GM19099 (cell line): ENCODE data around the gene CRYBB3.

Source experiments
- POLR2A ChIP-seq: IDR thresholded peaks from 3 replicates; pipeline ENCODE4 v1.6.1; 2011; ENCODE audit warnings: low read depth; ENCODE audit not compliant: insufficient read length; ENCODE audit errors: extremely low read depth

The CRYBB3 gene

DNA sequence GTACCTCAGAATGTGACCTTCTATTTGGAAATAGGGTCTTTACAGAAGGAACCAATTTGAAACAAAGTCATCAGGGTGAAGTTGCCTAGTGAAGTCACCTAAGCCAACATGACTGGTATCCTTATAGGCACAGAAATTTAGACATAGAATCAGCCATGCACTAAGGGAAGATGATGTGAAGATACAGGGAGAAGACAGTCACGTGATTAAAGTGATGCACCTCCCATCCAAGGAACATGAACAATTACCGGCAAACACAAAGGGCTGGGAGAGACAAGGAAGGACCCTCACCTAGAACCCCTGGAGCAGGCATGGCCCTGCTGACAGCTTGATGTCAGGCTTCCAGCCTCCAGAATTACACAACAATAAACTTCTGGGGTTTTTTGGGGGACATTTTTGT is 16.6 kb downstream of the CRYBB3 start:
- no peak for TF ChIP-seq POLR2A

GRCh38 chr22:25219211-25219689 is 19.6 kb downstream of the CRYBB3 start, which contains the start of gene CRYBB2:
TSS of gene CRYBB2 (plus strand) at chr22:25219639. CDS start at chr22:25221430, 1,791 bp downstream.
- TF ChIP-seq POLR2A = no peak

- TF ChIP-seq POLR2A = no peak
Observed at GRCh38 chr22:25219948-25220442, 20.3 kb downstream of the CRYBB3 start.

DNA sequence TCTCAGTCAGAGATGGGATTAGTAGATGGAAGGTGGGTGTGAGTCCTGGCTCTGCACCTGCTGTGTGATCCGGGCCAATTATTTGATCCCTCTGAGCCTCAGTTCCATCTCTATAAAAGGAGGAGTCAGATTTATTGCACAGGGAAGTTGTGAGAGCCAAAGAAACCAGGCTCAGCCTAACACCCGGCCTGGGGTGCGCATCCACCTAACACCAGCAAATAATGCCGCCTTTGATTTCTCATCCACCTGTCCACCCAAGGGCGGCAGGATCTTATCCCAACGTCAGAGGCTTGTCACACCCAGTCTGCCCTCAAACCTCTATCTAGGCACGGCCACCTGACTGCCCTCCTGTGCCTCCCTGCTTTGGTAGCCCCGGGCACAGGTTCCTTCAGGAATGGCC is 22.1 kb downstream of the CRYBB3 start:
- no peak for TF ChIP-seq POLR2A

GRCh38 chr22:25223269-25223850 is 23.7 kb downstream of the CRYBB3 start:
- TF ChIP-seq POLR2A = no peak

DNA sequence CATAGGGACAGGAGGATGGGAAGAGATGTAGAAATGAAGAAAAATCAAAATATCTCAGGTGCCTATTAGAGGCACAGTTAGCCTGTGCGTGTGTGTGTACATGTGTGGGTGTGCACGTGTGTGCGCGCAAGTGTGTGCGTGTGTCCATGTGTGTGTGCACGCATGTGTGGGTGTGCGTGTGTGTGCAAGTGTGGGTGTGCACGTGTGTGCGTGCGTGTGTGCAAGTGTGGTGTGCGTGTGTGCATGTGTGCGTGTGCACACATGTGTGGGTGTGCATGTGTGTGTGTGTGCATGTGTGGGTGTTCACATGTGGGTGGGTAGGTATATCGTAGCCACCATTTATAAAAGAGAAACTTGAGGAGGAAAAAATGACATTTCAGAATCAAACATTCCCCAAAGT is 29.2 kb downstream of the CRYBB3 start:
- TF ChIP-seq POLR2A = no peak

DNA sequence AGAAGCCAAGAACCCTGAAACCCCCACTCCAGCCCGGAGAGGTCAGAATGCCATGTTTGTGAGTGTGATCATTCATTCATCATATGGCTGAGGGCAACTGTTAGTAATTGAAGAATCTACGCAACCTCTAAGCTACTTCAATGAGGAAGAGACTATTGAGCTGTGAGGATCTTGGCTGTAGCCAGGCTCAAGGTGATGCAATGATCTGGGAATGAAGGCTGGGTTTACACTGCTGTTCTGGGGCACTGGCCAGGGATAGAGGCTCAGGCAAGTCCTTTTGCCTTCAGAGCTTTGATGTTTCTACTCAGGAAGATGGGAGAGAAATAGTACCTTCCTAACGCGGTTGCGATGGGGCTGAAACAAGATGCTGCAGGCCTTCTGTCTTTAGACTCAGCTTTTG is 32.6 kb downstream of the CRYBB3 start:
- no peak for TF ChIP-seq POLR2A

DNA sequence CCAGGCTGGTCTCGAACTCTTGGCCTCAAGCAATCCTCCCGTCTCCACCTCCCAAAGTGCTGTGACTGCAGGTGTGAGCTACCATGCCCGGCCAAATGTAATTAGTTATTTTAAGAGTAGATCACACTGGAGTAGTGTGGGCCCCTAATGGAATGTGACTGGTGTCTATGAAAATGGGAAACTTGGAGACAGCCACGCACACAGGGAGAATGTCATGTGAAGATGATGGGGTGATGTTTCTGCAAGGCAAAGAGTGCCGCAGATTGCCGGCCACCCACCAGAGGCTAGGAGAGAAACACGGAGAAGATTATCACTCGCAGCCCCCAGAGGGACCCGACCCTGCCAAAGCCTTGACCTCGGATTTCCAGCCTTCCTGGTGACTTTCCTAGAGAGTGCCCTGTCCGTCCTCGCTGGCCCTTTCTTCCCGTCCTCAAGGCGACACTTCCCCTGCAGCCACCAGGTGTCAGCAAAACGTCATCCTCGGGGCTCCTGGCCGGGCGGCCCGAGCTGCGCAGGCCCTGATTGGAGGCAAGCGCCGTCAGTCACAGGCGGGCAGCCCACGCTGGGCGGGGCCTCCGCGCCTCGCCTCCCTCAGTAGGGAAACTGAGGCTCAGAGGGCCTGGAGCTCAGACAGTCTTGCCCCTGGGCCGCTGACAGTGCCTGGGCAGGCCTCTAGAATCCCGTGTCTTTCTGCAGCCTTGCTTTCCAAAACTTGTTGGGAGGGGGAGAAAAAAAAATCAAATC is 36.1 kb downstream of the CRYBB3 start:
- no peak for TF ChIP-seq POLR2A

DNA sequence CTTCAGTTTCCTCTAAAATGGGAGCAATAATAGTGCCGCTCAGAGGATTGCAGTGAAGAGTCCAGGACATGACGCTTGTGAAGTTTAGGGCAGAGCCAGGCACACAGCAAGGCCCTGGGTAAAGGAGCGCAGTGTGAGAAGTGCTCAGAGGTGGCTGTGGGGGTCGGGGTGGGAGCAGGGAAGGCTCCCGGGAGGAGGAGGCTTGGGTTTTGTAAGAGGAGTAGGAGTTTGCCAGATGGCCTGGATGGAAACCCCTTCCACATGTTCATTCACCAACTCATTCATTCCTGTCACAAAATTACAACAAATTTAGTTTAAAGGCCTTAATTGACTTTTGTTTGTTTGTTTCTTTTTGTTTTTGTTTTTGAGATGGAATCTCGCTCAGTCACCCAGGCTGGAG is 36.8 kb downstream of the CRYBB3 start:
- TF ChIP-seq POLR2A = no peak

- no peak for TF ChIP-seq POLR2A
Observed at GRCh38 chr22:25237503-25237902, 37.8 kb downstream of the CRYBB3 start.
